ENCODE measurements around the gene EIF4G1. TPM values are rescaled to one million over a fixed set of nuclear protein-coding genes. Genes with fewer than 3 reads are reported as not detected.

The EIF4G1 gene
- total and polyA plus RNA-seq, 2 of the 8 experiments (the other 6 are each of a cell fraction or from before 2014, with no cell fraction given) = 318 to 473 TPM

GRCh38 chr3:184352897-184353545 is 38.6 kb downstream of the EIF4G1 start:
- Histone ChIP-seq H3K27me3 (replicated peaks in 1 of 4; ENCODE audit: control insufficient read depth in 3 of 4, extremely low read depth in 1 of 4, insufficient read depth in 3 of 4, low read length in 3 of 4) (no peaks in the 10 kb centered on the region), H3K14ac (ENCODE audit: insufficient read length) (no peak overlapping the region), H4K20me1 (replicated peaks in 1 of 2; ENCODE audit: control insufficient read depth in 1 of 2, insufficient read depth in 2 of 2, low read length in 2 of 2) (peaks cover 0 to 7% of the 10 kb centered on the region in 2 experiments), H3K79me1 (ENCODE audit: low read depth, low read length) (no peaks in the 10 kb centered on the region), H2BK20ac (ENCODE audit: low read length) (no peak overlapping the region), H3K4me2 (ENCODE audit: insufficient read depth in 1 of 2, low read depth in 2 of 2, low read length in 2 of 2) (no peak overlapping the region), H3K18ac (ENCODE audit: extremely low read depth, low read length) (no peak overlapping the region), H3K23ac (ENCODE audit: insufficient read length) (no peak overlapping the region), H3K27ac (ENCODE audit: low read depth, low read length) (no peak overlapping the region), H2BK5ac (ENCODE audit: low read depth, low read length) (no peak overlapping the region), H2BK12ac (ENCODE audit: low read depth, low read length) (no peak overlapping the region), H2BK15ac (ENCODE audit: low read length) (no peak overlapping the region), H3K36me3 (ENCODE audit: control insufficient read depth in 2 of 4, insufficient read depth in 4 of 4, low read length in 3 of 4) (peaks cover 7 to 39% (median 22%) of the 10 kb centered on the region in 4 experiments; a peak in 7 of 8 replicates), H3K79me2 (ENCODE audit: control insufficient read depth in 1 of 2, insufficient read depth in 2 of 2, low read length in 2 of 2) (no peaks in the 10 kb centered on the region), H3K4me1 (replicated peaks in 1 of 4; ENCODE audit: control insufficient read depth in 3 of 4, insufficient read depth in 4 of 4, low read length in 3 of 4) (peaks cover 0 to 6% (median 3%) of the 10 kb centered on the region in 4 experiments; a peak in 2 of 7 replicates), H2AFZ (ENCODE audit: low read length) (no peak overlapping the region), H3K4ac (replicated peaks; ENCODE audit: insufficient read length, low read depth, low read length) (no peak overlapping the region), H4K8ac (ENCODE audit: extremely low read depth, insufficient read depth, low read length) (no peak overlapping the region), H3K9ac (replicated peaks in 1 of 4; ENCODE audit: extremely low read depth in 1 of 4, low read depth in 3 of 4, low read length in 3 of 4) (no peak overlapping the region), H2AK5ac (ENCODE audit: low read depth, low read length) (no peak overlapping the region), H3K23me2 (ENCODE audit: low read depth, low read length) (no peaks in the 10 kb centered on the region), H4K91ac (replicated peaks; ENCODE audit: insufficient read length, low read length) (no peak overlapping the region), H2BK120ac (replicated peaks; ENCODE audit: low read depth, low read length) (no peak overlapping the region), H4K5ac (ENCODE audit: insufficient read length, low read depth, low read length) (no peak overlapping the region), H3K56ac (replicated peaks; ENCODE audit: insufficient read length, low read depth, low read length) (no peak overlapping the region), H3K4me3 (ENCODE audit: extremely low read depth in 1 of 4, insufficient read depth in 2 of 4, low read depth in 3 of 4, low read length in 4 of 4) (no peak overlapping the region), H3K9me3 (ENCODE audit: insufficient read depth in 2 of 2, low read depth in 1 of 2, low read length in 1 of 2) (no peaks in the 10 kb centered on the region)
- CTCF ChIA-PET (ENCODE audit: partially characterized antibody) = interaction anchor here (0.6 to 6.8 kb wide), 22 partner anchors 7 to 326 kb away, joined by 3 to 49 read pairs (median 4); partner anchors contain the start of genes CLCN2, FAM131A and POLR2H
- WGBS, 2 experiments (ENCODE audit: extremely low coverage in 1 of 2, insufficient coverage in 1 of 2, insufficient read length in 1 of 2, insufficient replicate concordance in 2 of 2, low coverage in 1 of 2, low lambda C conversion rate in 2 of 2, missing lambda C conversion rate in 1 of 2) = 90% methylated on average over 10 of the region's 11 CpGs; no CpG with 5 or more reads in 1 of the 2 experiments
- DNase-seq (ENCODE audit: low read depth in 1 of 2, low spot score in 2 of 2) (no peak), FAIRE-seq (no peak)
- POLR2A ChIA-PET (ENCODE audit: partially characterized antibody) = interaction anchor here (1.0 to 3.6 kb wide), 9 partner anchors 7 to 37 kb away, joined by 3 to 23 read pairs (median 7); partner anchors contain the start of genes CLCN2, FAM131A and POLR2H
- TF ChIP-seq CTBP2 (IDR thresholded peaks at IDR 0.05; ENCODE audit: borderline replicate concordance, insufficient read depth, insufficient read length, low read length) = no peak
- TF ChIP-seq ATF2 (IDR thresholded peaks at IDR 0.05; ENCODE audit: low read length) = no peak

Data from H1 (cell line).